ENCODE data around the gene ATXN2. TPM values are rescaled to one million over a fixed set of nuclear protein-coding genes. Genes with fewer than 3 reads are reported as not detected.

ATXN2 gene
- total RNA-seq, 1 experiment from 2014 or later, result 72.9 TPM

DNA sequence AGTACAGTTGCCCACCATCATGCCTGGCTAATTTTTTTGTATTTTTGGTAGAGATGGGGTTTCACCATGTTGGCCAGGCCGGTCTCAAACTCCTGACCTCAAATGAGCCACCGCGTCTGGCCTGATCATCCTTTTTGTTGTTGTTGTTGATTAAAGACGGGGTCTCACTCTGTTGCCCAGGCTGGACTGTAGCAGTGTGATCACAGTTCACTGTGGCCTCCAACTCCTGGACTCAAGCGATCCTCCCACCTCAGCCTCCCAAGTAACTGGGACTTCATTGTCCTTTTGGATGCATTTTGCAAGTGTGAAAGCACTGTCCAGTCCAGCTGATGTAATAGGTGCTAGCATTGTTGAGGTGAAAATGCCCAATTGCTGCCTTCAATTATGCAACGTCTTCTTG is 27.1 kb upstream of the ATXN2 start:
- H3K27me3 Mint-ChIP-seq (ENCODE audit: low read depth), result no peaks in the 10 kb centered on the region; the same call in 1 of the 2 replicates
- H3K9ac ChIP-seq (ENCODE audit: extremely low read depth, insufficient read length, low read length), result no peak overlapping the region
- H3K4me1 Mint-ChIP-seq, result peaks cover 0 to 2% of the 10 kb centered on the region in 2 experiments; a peak in 1 of 4 replicates

More for the DNA sequence above, 27.1 kb upstream of the ATXN2 start:
- Histone ChIP-seq H3K14ac (ENCODE audit: insufficient read depth, low read length) (no peak overlapping the region), H4K5ac (ENCODE audit: insufficient read length, low read depth, low read length) (no peak overlapping the region), H2BK5ac (ENCODE audit: insufficient read length, low read length) (no peak overlapping the region), H3K56ac (ENCODE audit: insufficient read length, low read depth, low read length) (no peak overlapping the region), H3K79me2 (ENCODE audit: insufficient read depth, low read length) (no peaks in the 10 kb centered on the region), H3K9me3 (ENCODE audit: control insufficient read depth, low read depth, low read length) (no peaks in the 10 kb centered on the region), H3K18ac (ENCODE audit: insufficient read length, low read depth, low read length) (no peak overlapping the region), H2BK15ac (ENCODE audit: low read depth, low read length) (no peak overlapping the region), H3K79me1 (ENCODE audit: insufficient read depth, low read depth, low read length, poor library complexity, severe bottlenecking) (no peaks in the 10 kb centered on the region), H3K27me3 (ENCODE audit: insufficient read depth, low read length) (no peaks in the 10 kb centered on the region), H4K91ac (ENCODE audit: insufficient read length, low read depth, low read length) (no peak overlapping the region), H3K23me2 (ENCODE audit: insufficient read length, low read depth, low read length, poor library complexity, severe bottlenecking) (no peaks in the 10 kb centered on the region), H2AFZ (ENCODE audit: low read length) (no peak overlapping the region), H3K4ac (ENCODE audit: low read depth, low read length) (no peak overlapping the region), H3K27ac (ENCODE audit: insufficient read length, low read depth, low read length) (no peak overlapping the region), H3K4me2 (ENCODE audit: insufficient read depth, insufficient read length, low read length) (no peak overlapping the region), H2BK120ac (ENCODE audit: low read depth, low read length, poor library complexity, severe bottlenecking) (no peak overlapping the region), H3K4me1 (ENCODE audit: insufficient read depth, low read length) (no peaks in the 10 kb centered on the region), H4K8ac (replicated peaks; ENCODE audit: insufficient read length, low read depth, low read length) (no peak overlapping the region), H4K20me1 (ENCODE audit: control insufficient read depth, insufficient read depth, insufficient read length) (no peaks in the 10 kb centered on the region), H3K23ac (ENCODE audit: insufficient read length, low read depth, low read length) (no peak overlapping the region), H2BK12ac (ENCODE audit: insufficient read length, low read depth, low read length) (no peak overlapping the region), H2AK5ac (ENCODE audit: insufficient read length, low read length) (no peak overlapping the region), H3T11ph (ENCODE audit: low read length) (no peak overlapping the region), H2BK20ac (ENCODE audit: low read depth, low read length, poor library complexity, severe bottlenecking) (no peak overlapping the region)
- TF ChIP-seq CTCF (conservative IDR thresholded peaks at IDR 0.05), result no peak
- Mint-ChIP-seq H3K9me3 (no peaks in the 10 kb centered on the region), H3K27ac (no peak overlapping the region), H3K36me3 (ENCODE audit: insufficient read depth in 1 of 3, low read depth in 3 of 3) (no peaks in the 10 kb centered on the region), H3K4me3 (no peak overlapping the region)
- DNase-seq, result no peak
- no CpG with 5 or more reads among the region's 6 CpGs for WGBS (ENCODE audit: extremely low coverage, insufficient read length, low lambda C conversion rate)

Data from H9 (cell line).